NB4 (cell line): ENCODE measurements around the gene TENM4.
"Not testable (repeated sequence)": the region's sequence is repeated elsewhere in the genome, so short reads cannot be mapped to it uniquely, and the experiment has no call there.

ENCODE experiments used
- DNase-seq: peaks from one replicate; pipeline ENCODE4 v3.0.0; 2010; ENCODE audit warnings: low read depth
- H3K4me3 ChIP-seq: one replicate; pipeline ENCODE4 v1.5.1; 2011; ENCODE audit warnings: mild to moderate bottlenecking, low read depth, low read length, moderate library complexity
- CTCF ChIP-seq: IDR thresholded peaks from one replicate; pipeline ENCODE4 v1.5.1; 2012; ENCODE audit warnings: low read depth, low read length
- MAX ChIP-seq: IDR thresholded peaks from 2 replicates; pipeline ENCODE4 v1.6.1; 2011; ENCODE audit warnings: low read depth, low read length
- MYC ChIP-seq: IDR thresholded peaks from 2 replicates; pipeline ENCODE4 v1.6.1; 2011; ENCODE audit warnings: low read depth, low read length
- POLR2A ChIP-seq: IDR thresholded peaks from 2 replicates; pipeline ENCODE4 v1.6.1; 2011; ENCODE audit warnings: mild to moderate bottlenecking; ENCODE audit not compliant: insufficient read length; ENCODE audit errors: extremely low read depth

Gene TENM4

DNA sequence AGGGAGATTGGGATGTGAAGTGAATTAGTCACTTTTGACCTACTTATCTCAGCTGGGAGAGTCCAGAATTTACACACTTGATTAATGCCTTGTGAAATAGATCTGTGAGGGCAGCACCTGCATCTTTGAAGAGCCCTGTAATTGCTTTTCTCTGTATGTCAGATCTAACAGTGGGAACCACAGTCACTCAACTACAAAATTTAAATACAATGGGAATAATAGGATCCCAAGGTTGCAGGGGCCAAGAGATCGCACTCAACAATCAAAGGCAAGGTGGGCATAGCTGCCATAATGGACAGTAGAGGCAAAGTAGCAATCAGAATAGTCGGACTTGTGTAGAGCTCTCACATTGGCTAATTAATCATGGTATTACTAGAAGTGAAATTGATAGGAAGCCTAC is 820.7 kb downstream of the TENM4 start:
- H3K4me3 ChIP-seq: no peak overlapping the region
- no peak for DNase-seq
- TF ChIP-seq MYC (no peak), POLR2A (no peak), MAX (no peak), CTCF (no peak)

DNA sequence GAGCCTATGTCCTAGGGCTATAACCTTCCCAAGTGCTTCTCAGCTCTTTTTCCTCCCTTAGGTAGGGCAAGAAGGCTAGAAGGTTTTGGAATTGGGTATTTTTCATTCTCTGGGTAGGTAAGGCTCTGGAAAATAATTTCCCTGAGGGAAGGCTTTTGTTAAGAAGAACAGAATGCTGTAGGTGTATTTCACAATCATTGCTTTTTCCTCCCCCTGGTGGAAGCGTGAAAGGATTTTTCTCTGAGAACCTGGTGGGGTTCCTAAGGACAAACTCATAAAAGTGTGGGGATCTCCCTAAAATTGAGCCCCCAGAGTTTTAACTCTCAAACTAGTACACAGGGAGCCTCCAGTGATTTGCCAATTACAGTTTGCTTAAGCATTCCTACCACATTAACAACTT is 825.1 kb downstream of the TENM4 start:
- no peak for DNase-seq
- TF ChIP-seq POLR2A (no peak), CTCF (no peak), MAX (no peak), MYC (no peak)
- no peak overlapping the region for H3K4me3 ChIP-seq

- H3K4me3 ChIP-seq: no peak overlapping the region
- TF ChIP-seq MAX (no peak), CTCF (no peak), POLR2A (no peak), MYC (no peak)
- no peak for DNase-seq
These were observed 827.4 kb downstream of the TENM4 start for GRCh38 chr11:78613378-78613813.

- no peak overlapping the region for H3K4me3 ChIP-seq
- TF ChIP-seq CTCF (no peak), MYC (no peak), POLR2A (no peak), MAX (no peak)
- DNase-seq: no peak
These were observed 828.0 kb downstream of the TENM4 start for GRCh38 chr11:78612721-78613377.

DNA sequence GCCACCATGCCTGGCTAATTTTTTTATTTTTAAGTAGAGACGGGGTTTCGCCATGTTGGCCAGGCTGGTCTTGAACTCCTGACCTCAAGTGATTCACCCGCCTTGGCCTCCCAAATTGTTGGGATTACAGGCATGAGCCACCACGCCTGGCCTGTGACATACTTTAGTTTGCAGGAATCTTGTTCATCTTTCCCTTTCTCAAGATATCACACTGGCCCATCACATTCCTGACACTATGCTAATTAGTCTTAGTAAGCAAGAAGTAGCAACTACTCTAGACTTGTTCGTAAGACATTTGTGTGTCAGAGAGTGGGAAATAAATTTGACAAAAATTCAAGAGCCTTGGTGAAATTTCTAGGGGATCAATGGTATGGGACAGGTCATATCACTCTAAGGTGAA is 831.5 kb downstream of the TENM4 start:
- H3K4me3 ChIP-seq, DNase-seq: not testable (repeated sequence)

GRCh38 chr11:78607696-78608095 is 833.1 kb downstream of the TENM4 start:
- no peak for DNase-seq
- no peak for TF ChIP-seq MAX
- TF ChIP-seq POLR2A: no peak
- TF ChIP-seq MYC: no peak
- TF ChIP-seq CTCF: no peak

More at GRCh38 chr11:78607696-78608095, 833.1 kb downstream of the TENM4 start:
- no peak overlapping the region for H3K4me3 ChIP-seq
